Left cardiac atrium (tissue), 4 donors: ENCODE measurements around the gene CDKN3. TPM values are rescaled to one million over a fixed set of nuclear protein-coding genes. Genes with fewer than 3 reads are reported as not detected.
A peak's percentile ranks its signal among the peaks of the same experiment; 100 is the strongest.
"Not testable (repeated sequence)": the region's sequence is repeated elsewhere in the genome, so short reads cannot be mapped to it uniquely, and the experiment has no call there.

Experiments used
- ATAC-seq, 2 donors: fragments of 200-7000 bp; cut with Tn5 transposase; one replicate each; pipeline ENCODE4 v1.9.1; 2020; ENCODE audit warnings: mild to moderate bottlenecking in 2 of 2, moderate library complexity in 2 of 2
- DNase-seq: peaks from one replicate; pipeline ENCODE4 v3.0.0-alpha.2; 2020
- intact Hi-C, 2 donors: fragments of 100-400 bp; cut with DNase I; formaldehyde crosslinking; loops; one replicate each; pipeline versions ENCODE4 v1.14.1 to v1.15.1; 2022 to 2023
- total RNA-seq, 2 donors: library from RNA; stranded (reverse); fragmentation: NEBNext Ultra II Directional; extraction: Animal tissue kit (Norgen Biotek cat#: 25700); gene quantifications; one replicate each; pipeline ENCODE4 v1.2.1, GENCODE V29; 2021
- donor health status: DM: no; HTN: yes; CAD: no.
- donor health status: DM: no; HTN: yes; CAD: no; lungs with severe emphysema.
- donor health status: DM: yes; HTN: yes; CAD: no.
- donor health status: Dilated cardiomyopathy.

CDKN3 gene
- total RNA-seq, 2 donors from 2014 or later = 6.9 to 7.9 TPM

GRCh38 chr14:54366736-54367735 is 29.8 kb upstream of the CDKN3 start:
- ATAC-seq (peak; percentile 72 to 79), DNase-seq (no peak)
- intact Hi-C loops = no loop called here

- ATAC-seq (no peak), DNase-seq (no peak)
- intact Hi-C loops = no loop called here
Measured at GRCh38 chr14:54368291-54368690, 28.5 kb upstream of the CDKN3 start.

- intact Hi-C loops = no loop called here
- ATAC-seq = no peak
Measured at GRCh38 chr14:54369343-54369742, 27.5 kb upstream of the CDKN3 start.

GRCh38 chr14:54370323-54371198 is 26.2 kb upstream of the CDKN3 start:
- no peak for ATAC-seq
- DNase-seq = no peak
- intact Hi-C loops = no loop called here

More at GRCh38 chr14:54369343-54369742, 27.5 kb upstream of the CDKN3 start:
- no peak for DNase-seq

GRCh38 chr14:54374117-54374884 is 22.5 kb upstream of the CDKN3 start:
- ATAC-seq (peak in 1 of 2 donors; percentile 83), DNase-seq (no peak)
- intact Hi-C loops = no loop called here

- DNase-seq (no peak), ATAC-seq (no peak)
- intact Hi-C loops = no loop called here
Measured at GRCh38 chr14:54377501-54377900, 19.3 kb upstream of the CDKN3 start.

GRCh38 chr14:54378893-54379292 is 17.9 kb upstream of the CDKN3 start:
- ATAC-seq, DNase-seq, intact Hi-C loops: not testable (repeated sequence)

- DNase-seq, ATAC-seq, intact Hi-C loops: not testable (repeated sequence)
Measured at GRCh38 chr14:54380558-54380957, 16.2 kb upstream of the CDKN3 start.

- intact Hi-C loops = no loop called here
- DNase-seq (no peak), ATAC-seq (no peak)
Measured at GRCh38 chr14:54381821-54382220, 15.0 kb upstream of the CDKN3 start.

GRCh38 chr14:54383835-54384234 is 13.0 kb upstream of the CDKN3 start:
- DNase-seq = no peak
- no peak for ATAC-seq
- intact Hi-C loops = no loop called here

GRCh38 chr14:54385556-54385955 is 11.3 kb upstream of the CDKN3 start:
- ATAC-seq = no peak
- intact Hi-C loops = no loop called here
- no peak for DNase-seq

GRCh38 chr14:54387328-54387727 is 9.5 kb upstream of the CDKN3 start:
- DNase-seq (no peak), ATAC-seq (no peak)
- intact Hi-C loops = no loop called here

GRCh38 chr14:54392131-54392859 is 4.5 kb upstream of the CDKN3 start:
- intact Hi-C loops = no loop called here
- ATAC-seq = no peak
- DNase-seq = no peak

- ATAC-seq, DNase-seq, intact Hi-C loops: not testable (repeated sequence)
Measured at GRCh38 chr14:54392986-54393884, 3.6 kb upstream of the CDKN3 start.

- intact Hi-C loops = no loop called here
- no peak for DNase-seq
- ATAC-seq = no peak
Measured at GRCh38 chr14:54394596-54394995, 2.2 kb upstream of the CDKN3 start.

- intact Hi-C loops = no loop called here
- ATAC-seq (no peak), DNase-seq (no peak)
Measured at GRCh38 chr14:54395284-54395683, 1.5 kb upstream of the CDKN3 start.

GRCh38 chr14:54395716-54396115 is 1.1 kb upstream of the CDKN3 start:
- intact Hi-C loops = no loop called here
- no peak for ATAC-seq
- no peak for DNase-seq

GRCh38 chr14:54396183-54396492 is 669 bp upstream of the CDKN3 start:
- no peak for DNase-seq
- no peak for ATAC-seq
- intact Hi-C loops = no loop called here
